MCF 10A (cell line): ENCODE data around the gene LRBA. TPM values are rescaled to one million over a fixed set of nuclear protein-coding genes. Genes with fewer than 3 reads are reported as not detected.

ENCODE experiments used
- BruUV-seq: library from RNA; stranded (reverse); fragments of 400-500 nt; replicated peaks from 2 replicates; lab custom pipeline; 2021; lab: Mats Ljungman, UMichigan
- CTCF ChIA-PET: fragments of 300-600 bp; sonication (Branson Sonifier 250); formaldehyde crosslinking; extraction: SDS; loops from one replicate; lab custom pipeline; 2021; ENCODE audit warnings: antibody characterized with exemption, inconsistent platforms; lab: Yijun Ruan, JAX
- POLR2A ChIA-PET: fragments of 300-600, 350-650 bp; sonication (Branson Sonifier 250); formaldehyde crosslinking; extraction: SDS; loops from one replicate; lab custom pipeline; 2020; ENCODE audit warnings: antibody characterized with exemption, inconsistent platforms; lab: Yijun Ruan, JAX
- DNase-seq: peaks from one replicate; pipeline ENCODE4 v3.0.0-alpha.2; 2018; ENCODE audit not compliant: unreplicated experiment
- H3K27ac Mint-ChIP-seq: one replicate; pipeline ENCODE4 v1.8.0; 2022; ENCODE audit warnings: mild to moderate bottlenecking, low read depth, mixed read lengths; ENCODE audit not compliant: unreplicated experiment
- H3K27me3 Mint-ChIP-seq: one replicate; pipeline ENCODE4 v1.8.0; 2022; ENCODE audit warnings: mixed read lengths; ENCODE audit not compliant: insufficient read depth, unreplicated experiment
- H3K36me3 Mint-ChIP-seq: one replicate; pipeline ENCODE4 v1.8.0; 2022; ENCODE audit warnings: mild to moderate bottlenecking, moderate library complexity, mixed read lengths; ENCODE audit not compliant: insufficient read depth, unreplicated experiment
- H3K4me1 Mint-ChIP-seq: one replicate; pipeline ENCODE4 v1.8.0; 2022; ENCODE audit warnings: mixed read lengths; ENCODE audit not compliant: insufficient read depth, unreplicated experiment
- H3K4me3 Mint-ChIP-seq: one replicate; pipeline ENCODE4 v1.8.0; 2022; ENCODE audit warnings: mild to moderate bottlenecking, moderate library complexity, mixed read lengths; ENCODE audit not compliant: unreplicated experiment
- H3K9me3 Mint-ChIP-seq: one replicate; pipeline ENCODE4 v1.8.0; 2022; ENCODE audit warnings: mixed read lengths; ENCODE audit not compliant: unreplicated experiment
- intact Hi-C: fragments of 100-400 bp; cut with micrococcal nuclease; formaldehyde crosslinking; loops from 2 replicates; pipeline ENCODE4 v1.14.1; 2022
- total RNA-seq: library from RNA; stranded (reverse); gene quantifications from 2 replicates; pipeline ENCODE4 v1.2.3, GENCODE V29; 2022
- TF ChIP-seq, protein P1 (sequence below): fragments of 200-600 bp; IDR thresholded peaks from one replicate; pipeline ENCODE4 v1.8.0; 2022; ENCODE audit warnings: antibody characterized with exemption, mild to moderate bottlenecking; ENCODE audit not compliant: unreplicated experiment

LRBA gene
- total RNA-seq, 1 experiment from 2014 or later: 64.5 TPM

DNA sequence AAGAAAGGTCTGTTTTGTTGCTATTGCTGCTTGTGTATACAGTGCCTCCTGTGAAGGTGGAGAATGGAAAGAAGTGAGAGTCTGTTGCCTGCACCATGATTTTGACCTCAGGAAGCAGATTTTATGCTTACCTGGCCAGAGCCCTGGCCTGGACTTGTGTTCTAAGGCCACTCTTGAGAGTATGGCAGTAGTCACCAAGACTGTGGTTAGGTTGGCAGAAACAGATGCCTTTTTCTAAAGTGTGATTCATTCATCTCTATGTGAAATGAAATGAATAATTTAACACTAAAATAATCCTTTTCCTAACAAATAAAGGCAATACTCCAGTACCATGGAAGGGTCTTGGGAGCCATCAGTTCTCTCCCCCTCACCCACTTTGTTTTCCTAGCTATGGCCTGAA is 775.1 kb downstream of the LRBA start:
- CTCF ChIA-PET: no interaction called here
- DNase-seq: no peak

DNA sequence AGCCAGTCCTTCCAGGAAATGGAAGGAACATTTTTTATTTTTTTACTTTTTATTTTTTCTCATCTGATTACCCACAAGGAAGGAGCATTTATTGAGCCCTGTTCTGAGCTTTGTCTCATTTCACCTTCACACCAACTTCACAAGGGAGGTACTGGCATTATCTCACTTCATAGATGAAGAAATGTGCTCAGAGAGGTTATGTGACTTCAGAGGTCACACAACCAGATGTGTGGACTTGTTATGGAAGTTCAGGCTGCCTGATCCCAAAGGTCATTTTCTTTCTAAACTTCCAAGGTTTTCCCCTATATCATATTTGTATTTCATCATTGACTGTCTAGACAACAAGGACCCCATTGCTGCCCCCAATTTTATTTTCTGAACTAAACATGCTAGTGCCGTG is 776.5 kb downstream of the LRBA start:
- no peak overlapping the region for H3K4me3 Mint-ChIP-seq
- no TSS peak for BruUV-seq
- ChIA-PET POLR2A (no interaction called here), CTCF (interaction anchor here (0.9 to 1.1 kb wide), 3 partner anchors 11 to 228 kb away, joined by 3 to 5 read pairs (median 5); no protein-coding TSS in a partner anchor)
- H3K27me3 Mint-ChIP-seq: no peaks in the 10 kb centered on the region
- no peak for DNase-seq
- no peaks in the 10 kb centered on the region for H3K9me3 Mint-ChIP-seq
- intact Hi-C loops: no loop called here
- peaks cover 6% of the 10 kb centered on the region for H3K36me3 Mint-ChIP-seq
- TF ChIP-seq, protein P1, sequence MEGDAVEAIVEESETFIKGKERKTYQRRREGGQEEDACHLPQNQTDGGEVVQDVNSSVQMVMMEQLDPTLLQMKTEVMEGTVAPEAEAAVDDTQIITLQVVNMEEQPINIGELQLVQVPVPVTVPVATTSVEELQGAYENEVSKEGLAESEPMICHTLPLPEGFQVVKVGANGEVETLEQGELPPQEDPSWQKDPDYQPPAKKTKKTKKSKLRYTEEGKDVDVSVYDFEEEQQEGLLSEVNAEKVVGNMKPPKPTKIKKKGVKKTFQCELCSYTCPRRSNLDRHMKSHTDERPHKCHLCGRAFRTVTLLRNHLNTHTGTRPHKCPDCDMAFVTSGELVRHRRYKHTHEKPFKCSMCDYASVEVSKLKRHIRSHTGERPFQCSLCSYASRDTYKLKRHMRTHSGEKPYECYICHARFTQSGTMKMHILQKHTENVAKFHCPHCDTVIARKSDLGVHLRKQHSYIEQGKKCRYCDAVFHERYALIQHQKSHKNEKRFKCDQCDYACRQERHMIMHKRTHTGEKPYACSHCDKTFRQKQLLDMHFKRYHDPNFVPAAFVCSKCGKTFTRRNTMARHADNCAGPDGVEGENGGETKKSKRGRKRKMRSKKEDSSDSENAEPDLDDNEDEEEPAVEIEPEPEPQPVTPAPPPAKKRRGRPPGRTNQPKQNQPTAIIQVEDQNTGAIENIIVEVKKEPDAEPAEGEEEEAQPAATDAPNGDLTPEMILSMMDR: no peak
- peaks cover 19% of the 10 kb centered on the region for H3K4me1 Mint-ChIP-seq
- no peak overlapping the region for H3K27ac Mint-ChIP-seq

More for the DNA sequence above, 775.1 kb downstream of the LRBA start:
- no TSS peak for BruUV-seq
- intact Hi-C loops: no loop called here
- H3K4me3 Mint-ChIP-seq: no peak overlapping the region
- no peaks in the 10 kb centered on the region for H3K27me3 Mint-ChIP-seq
- H3K27ac Mint-ChIP-seq: no peak overlapping the region
- peaks cover 6% of the 10 kb centered on the region for H3K36me3 Mint-ChIP-seq
- H3K9me3 Mint-ChIP-seq: no peaks in the 10 kb centered on the region
- POLR2A ChIA-PET: no interaction called here
- TF ChIP-seq, protein P1: no peak
- H3K4me1 Mint-ChIP-seq: peaks cover 19% of the 10 kb centered on the region

DNA sequence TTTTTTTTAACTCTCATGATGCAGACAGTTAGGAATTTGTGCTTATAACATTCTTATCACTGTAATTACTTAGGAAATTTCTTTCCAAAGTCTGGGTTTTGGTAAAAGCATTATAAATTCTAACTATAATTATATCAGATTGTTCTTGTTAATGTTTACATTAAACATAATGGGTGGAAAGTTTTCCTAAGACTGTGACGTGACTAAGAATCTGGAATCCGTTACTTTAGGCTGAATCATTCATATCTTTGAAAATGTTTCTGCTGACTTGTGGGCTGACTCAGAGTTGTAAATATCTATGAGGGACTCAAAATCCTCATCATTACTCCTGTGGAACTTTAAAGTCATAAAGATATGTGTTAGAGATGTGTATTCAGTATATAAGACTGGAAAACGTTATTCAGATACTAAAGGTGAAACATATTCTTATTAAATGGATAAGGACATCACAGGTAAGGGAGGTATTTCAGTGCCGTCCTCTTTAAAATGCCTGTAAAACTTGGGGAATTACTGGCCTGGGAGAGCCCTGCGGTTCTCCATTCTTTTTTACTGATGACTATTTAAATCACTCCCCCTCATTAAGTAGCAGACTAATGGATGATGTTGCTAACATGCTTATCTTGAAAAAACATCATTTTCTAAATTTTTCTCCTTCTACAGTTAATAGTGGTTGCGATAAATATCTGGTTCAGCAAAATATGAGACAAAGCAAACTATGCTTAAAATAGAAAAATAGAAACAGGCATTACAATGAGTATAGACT is 777.8 kb downstream of the LRBA start:
- H3K4me1 Mint-ChIP-seq: peaks cover 24% of the 10 kb centered on the region
- POLR2A ChIA-PET: no interaction called here
- no peak overlapping the region for H3K4me3 Mint-ChIP-seq

DNA sequence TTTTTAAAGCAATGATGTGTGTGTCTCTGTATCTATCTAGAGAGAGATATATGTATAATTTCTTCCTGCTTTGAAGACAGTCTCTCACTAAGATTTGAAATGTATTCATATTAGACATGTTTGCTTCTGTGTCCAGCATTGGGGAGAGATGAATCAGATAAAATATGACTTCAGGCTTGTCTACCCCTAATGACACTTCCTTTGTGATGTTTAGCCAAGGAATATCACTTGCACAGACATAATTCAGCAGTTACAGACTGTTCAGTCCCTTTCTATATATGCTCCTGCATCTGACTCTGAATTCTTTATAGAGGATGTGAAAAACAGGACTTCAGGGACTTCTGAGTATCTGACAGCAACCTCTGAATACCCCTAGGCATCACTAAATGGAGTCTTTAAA is 778.5 kb downstream of the LRBA start:
- Mint-ChIP-seq H3K9me3 (no peaks in the 10 kb centered on the region), H3K27ac (peak overlapping the region; percentile 66), H3K4me1 (peaks cover 30% of the 10 kb centered on the region), H3K4me3 (no peak overlapping the region), H3K36me3 (no peaks in the 10 kb centered on the region), H3K27me3 (no peaks in the 10 kb centered on the region)
- BruUV-seq: no TSS peak
- ChIA-PET CTCF (interaction anchor here (1.0 kb wide), 1 partner anchor 19 kb away, joined by 3 read pairs; no protein-coding TSS in a partner anchor), POLR2A (interaction anchor here (0.6 kb wide), 1 partner anchor 189 kb away, joined by 5 read pairs; no protein-coding TSS in a partner anchor)
- intact Hi-C loops: no loop called here
- no peak for DNase-seq
- TF ChIP-seq, protein P1: no peak

More for the DNA sequence above, 777.8 kb downstream of the LRBA start:
- Mint-ChIP-seq H3K27ac (peak overlapping the region; percentile 66), H3K27me3 (no peaks in the 10 kb centered on the region), H3K36me3 (no peaks in the 10 kb centered on the region), H3K9me3 (no peaks in the 10 kb centered on the region)
- TF ChIP-seq, protein P1: no peak
- CTCF ChIA-PET: no interaction called here
- BruUV-seq: no TSS peak
- intact Hi-C loops: no loop called here
- DNase-seq: peak; percentile 74
